Osteocyte (in vitro differentiated cells): ENCODE measurements around the gene MYL7. TPM values are rescaled to one million over a fixed set of nuclear protein-coding genes. Genes with fewer than 3 reads are reported as not detected.

Source experiments
- DNase-seq: peaks from one replicate; pipeline ENCODE4 v3.0.0; 2021; ENCODE audit warnings: mixed read lengths; ENCODE audit not compliant: unreplicated experiment; ENCODE audit errors: extremely low spot score
- H3K27ac Mint-ChIP-seq: one replicate; pipeline ENCODE4 v1.8.0; 2021; ENCODE audit warnings: mild to moderate bottlenecking, mixed read lengths; ENCODE audit not compliant: unreplicated experiment
- H3K27me3 Mint-ChIP-seq: one replicate; pipeline ENCODE4 v1.8.0; 2021; ENCODE audit warnings: mixed read lengths; ENCODE audit not compliant: unreplicated experiment
- H3K36me3 Mint-ChIP-seq: one replicate; pipeline ENCODE4 v1.8.0; 2021; ENCODE audit warnings: mixed read lengths; ENCODE audit not compliant: unreplicated experiment
- H3K4me1 Mint-ChIP-seq: one replicate; pipeline ENCODE4 v1.8.0; 2021; ENCODE audit warnings: mixed read lengths; ENCODE audit not compliant: unreplicated experiment
- H3K4me3 Mint-ChIP-seq: one replicate; pipeline ENCODE4 v1.8.0; 2021; ENCODE audit warnings: mild to moderate bottlenecking, moderate library complexity, mixed read lengths; ENCODE audit not compliant: unreplicated experiment
- H3K9me3 Mint-ChIP-seq: one replicate; pipeline ENCODE4 v1.8.0; 2021; ENCODE audit warnings: mixed read lengths; ENCODE audit not compliant: unreplicated experiment
- total RNA-seq: library from RNA; stranded (reverse); gene quantifications from 2 replicates; pipeline ENCODE4 v1.2.1, GENCODE V29; 2021
- TF ChIP-seq, protein P1 (sequence below): fragments of 200-600 bp; sonication (generic); IDR thresholded peaks from 2 replicates; pipeline ENCODE4 v1.5.0; 2021; ENCODE audit warnings: antibody characterized with exemption, mild to moderate bottlenecking, moderate library complexity

Gene MYL7
- total RNA-seq, 1 donor from 2014 or later: not detected

DNA sequence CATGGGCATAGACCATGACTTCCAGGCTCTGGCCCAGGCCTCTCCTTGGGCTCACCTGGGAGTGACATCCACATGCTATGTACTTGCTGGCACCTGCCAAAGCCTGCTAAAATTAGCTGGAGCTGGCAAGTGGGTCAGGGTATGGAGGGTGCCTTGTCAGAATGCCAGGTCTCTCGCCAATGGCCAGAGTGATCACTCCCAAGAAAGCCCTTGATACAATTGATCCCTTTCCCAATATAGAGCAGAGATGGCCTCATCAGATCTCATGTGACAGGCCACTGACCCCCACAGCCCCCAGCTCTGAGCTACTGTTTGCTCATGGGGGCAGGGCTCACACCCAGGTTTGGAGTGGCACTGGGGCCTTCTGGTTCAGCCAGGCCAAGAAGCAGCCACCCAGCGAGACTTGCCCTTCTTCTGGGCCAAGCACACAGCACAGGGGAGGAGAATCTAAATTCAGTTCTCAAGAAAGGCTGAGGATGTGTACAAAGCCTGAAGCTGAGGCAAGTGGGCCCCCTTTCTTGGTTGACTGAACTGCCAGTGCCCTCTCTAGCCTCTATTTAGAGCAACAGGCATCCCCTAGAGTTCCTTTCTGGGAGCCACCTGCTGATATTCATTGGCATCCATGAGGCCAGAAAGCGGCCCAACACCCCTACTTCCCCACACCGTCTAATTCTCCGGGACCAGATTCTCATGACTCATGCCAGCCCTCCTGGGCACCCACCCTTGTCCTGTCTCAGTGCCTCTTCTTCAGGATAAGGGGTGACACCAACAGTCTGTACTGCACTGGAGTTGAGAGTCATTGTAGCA, 18.9 kb upstream of the MYL7 start:
- DNase-seq: no peak
- Mint-ChIP-seq H3K9me3 (peaks cover 6% of the 10 kb centered on the region), H3K4me3 (no peak overlapping the region), H3K27me3 (peaks cover 5% of the 10 kb centered on the region), H3K27ac (no peak overlapping the region), H3K4me1 (peaks cover 29% of the 10 kb centered on the region), H3K36me3 (no peaks in the 10 kb centered on the region)
- TF ChIP-seq, protein P1, sequence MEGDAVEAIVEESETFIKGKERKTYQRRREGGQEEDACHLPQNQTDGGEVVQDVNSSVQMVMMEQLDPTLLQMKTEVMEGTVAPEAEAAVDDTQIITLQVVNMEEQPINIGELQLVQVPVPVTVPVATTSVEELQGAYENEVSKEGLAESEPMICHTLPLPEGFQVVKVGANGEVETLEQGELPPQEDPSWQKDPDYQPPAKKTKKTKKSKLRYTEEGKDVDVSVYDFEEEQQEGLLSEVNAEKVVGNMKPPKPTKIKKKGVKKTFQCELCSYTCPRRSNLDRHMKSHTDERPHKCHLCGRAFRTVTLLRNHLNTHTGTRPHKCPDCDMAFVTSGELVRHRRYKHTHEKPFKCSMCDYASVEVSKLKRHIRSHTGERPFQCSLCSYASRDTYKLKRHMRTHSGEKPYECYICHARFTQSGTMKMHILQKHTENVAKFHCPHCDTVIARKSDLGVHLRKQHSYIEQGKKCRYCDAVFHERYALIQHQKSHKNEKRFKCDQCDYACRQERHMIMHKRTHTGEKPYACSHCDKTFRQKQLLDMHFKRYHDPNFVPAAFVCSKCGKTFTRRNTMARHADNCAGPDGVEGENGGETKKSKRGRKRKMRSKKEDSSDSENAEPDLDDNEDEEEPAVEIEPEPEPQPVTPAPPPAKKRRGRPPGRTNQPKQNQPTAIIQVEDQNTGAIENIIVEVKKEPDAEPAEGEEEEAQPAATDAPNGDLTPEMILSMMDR: no peak

DNA sequence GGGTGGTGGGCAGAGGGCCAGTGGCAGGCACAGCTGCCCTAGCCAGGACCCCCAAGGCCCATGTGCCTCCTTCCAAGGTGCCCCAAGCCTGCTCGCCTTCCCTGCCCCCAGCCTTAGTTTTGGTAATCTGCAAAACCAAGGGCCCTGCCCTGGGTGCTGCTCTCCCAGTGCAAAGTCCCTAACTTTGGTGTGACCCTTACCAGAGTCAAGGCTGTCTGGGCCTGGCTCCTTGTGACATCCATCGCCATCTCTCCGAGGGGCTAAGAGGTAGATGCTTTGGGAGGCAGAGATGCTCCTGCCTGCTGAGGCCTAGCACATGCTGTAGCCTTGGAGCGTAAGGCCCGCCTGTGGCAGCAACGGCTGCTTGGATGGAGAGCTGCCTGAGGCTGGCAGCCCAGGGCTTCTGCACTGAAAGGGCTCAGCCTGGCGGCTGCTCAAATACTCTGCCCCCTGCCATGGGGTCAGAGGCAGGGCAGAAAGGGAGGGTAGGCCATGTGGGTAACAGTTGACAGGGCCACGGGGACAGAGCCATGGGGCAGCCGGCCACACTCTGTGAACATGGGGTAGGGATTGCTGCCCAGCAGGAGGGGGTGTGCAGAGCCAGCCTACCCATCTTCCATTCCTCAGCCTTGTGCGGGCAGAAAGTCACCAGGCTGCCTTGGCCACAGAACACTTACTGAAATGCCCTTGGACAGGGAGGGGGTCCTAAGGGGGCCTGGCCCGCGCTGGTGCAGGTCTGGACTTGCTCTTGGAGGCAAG, 17.9 kb upstream of the MYL7 start:
- no peaks in the 10 kb centered on the region for H3K36me3 Mint-ChIP-seq
- H3K27me3 Mint-ChIP-seq: no peaks in the 10 kb centered on the region
- no peaks in the 10 kb centered on the region for H3K9me3 Mint-ChIP-seq
- TF ChIP-seq, protein P1: no peak
- no peak for DNase-seq
- peaks cover 24% of the 10 kb centered on the region for H3K4me1 Mint-ChIP-seq
- no peak overlapping the region for H3K4me3 Mint-ChIP-seq
- no peak overlapping the region for H3K27ac Mint-ChIP-seq

DNA sequence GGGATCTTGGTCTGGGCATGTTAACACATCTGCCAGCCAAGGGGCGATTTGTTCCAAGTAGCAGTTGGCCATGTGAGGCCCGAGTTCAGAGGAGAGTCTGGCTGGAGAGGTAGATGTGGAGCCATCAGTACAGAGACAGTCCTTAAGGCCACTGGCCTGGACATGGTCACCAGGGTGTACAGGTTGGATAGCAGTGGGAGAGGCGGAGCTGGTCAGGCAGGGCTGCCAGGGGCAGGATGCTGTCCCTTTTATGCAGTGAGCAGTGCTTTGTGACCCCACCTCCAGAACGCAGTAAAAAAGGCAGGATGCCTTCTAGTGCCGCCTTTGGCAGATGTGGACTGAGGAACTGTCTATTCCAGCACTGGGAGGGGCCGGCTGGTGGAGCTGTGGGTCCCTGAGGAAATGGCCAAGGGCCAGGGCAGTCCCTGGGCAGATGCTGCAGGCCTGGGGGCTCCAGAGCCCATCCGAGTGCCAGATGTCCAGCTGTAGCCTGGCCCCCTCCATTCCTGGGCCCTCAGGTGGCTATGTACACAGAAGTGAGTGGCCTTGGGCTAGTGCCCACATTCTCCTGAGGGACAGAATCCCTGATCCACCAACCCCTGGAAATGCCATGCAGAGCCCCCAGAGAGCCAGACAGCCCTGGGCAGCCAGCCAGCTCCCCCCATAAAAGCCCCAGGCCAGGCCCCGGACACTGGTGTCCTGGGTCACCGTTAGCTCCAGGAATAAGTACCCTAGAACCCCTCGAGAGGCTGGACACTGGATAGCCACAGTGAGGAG, 17.2 kb upstream of the MYL7 start:
- Mint-ChIP-seq H3K4me1 (peaks cover 17% of the 10 kb centered on the region), H3K4me3 (no peak overlapping the region), H3K27me3 (no peaks in the 10 kb centered on the region), H3K9me3 (no peaks in the 10 kb centered on the region), H3K27ac (no peak overlapping the region), H3K36me3 (no peaks in the 10 kb centered on the region)
- TF ChIP-seq, protein P1: no peak
- no peak for DNase-seq

DNA sequence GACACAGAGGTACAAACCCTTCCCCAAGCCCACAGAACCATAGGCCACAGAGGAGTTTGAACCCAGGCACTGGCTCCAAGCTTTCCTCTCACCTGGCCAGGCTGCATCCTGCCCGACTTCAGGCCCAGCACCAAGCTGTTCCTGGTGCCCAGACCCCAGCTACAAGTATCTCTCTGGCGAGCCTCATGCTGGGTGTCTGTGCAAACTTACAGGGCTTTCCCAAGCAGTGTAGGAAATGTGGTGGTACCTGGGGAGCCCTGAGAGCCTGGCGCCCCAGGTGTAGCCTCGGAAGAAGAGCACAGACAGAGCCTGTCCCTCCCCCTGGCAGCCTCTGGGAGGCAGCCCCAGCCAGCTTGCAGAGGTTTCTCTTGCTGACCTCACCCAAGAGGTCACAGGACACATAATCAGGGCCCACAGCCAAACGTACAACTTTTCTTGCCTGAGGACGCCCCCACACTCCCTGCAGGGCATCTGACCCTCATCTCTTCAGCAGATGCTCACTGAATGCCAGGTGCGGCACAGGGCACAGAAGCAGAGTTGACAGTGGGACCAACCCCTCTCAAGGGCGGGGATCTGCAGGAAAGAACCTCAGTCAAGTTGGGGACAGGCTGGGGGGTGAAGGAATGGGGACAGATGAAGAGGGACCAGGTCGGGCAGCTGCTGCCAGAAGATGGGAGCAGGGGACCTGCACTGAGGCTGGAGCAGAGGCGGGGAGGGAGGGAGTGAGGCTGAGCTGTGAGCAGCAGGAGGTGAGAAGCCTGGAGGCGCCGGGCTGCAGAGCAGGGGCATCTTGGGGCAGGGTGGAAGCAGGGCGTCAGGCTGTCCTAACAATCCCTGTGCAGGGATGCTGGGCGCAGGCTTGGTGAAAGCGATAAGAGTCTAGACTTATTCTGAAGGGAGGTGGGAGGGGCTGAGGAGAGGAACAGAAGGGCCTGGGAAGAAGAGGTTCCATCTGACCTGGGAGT, 16.3 kb upstream of the MYL7 start:
- TF ChIP-seq, protein P1: no peak
- Mint-ChIP-seq H3K4me3 (no peak overlapping the region), H3K27ac (no peak overlapping the region), H3K9me3 (no peaks in the 10 kb centered on the region), H3K4me1 (peaks cover 8% of the 10 kb centered on the region), H3K27me3 (no peaks in the 10 kb centered on the region), H3K36me3 (no peaks in the 10 kb centered on the region)
- DNase-seq: no peak
